ENCODE data around the gene CRTC3. TPM values are rescaled to one million over a fixed set of nuclear protein-coding genes. Genes with fewer than 3 reads are reported as not detected.
A peak's percentile ranks its signal among the peaks of the same experiment; 100 is the strongest.
"Not testable (repeated sequence)": the region's sequence is repeated elsewhere in the genome, so short reads cannot be mapped to it uniquely, and the experiment has no call there.

Gene CRTC3
- total RNA-seq, 1 donor from 2014 or later, result 21.4 TPM

DNA sequence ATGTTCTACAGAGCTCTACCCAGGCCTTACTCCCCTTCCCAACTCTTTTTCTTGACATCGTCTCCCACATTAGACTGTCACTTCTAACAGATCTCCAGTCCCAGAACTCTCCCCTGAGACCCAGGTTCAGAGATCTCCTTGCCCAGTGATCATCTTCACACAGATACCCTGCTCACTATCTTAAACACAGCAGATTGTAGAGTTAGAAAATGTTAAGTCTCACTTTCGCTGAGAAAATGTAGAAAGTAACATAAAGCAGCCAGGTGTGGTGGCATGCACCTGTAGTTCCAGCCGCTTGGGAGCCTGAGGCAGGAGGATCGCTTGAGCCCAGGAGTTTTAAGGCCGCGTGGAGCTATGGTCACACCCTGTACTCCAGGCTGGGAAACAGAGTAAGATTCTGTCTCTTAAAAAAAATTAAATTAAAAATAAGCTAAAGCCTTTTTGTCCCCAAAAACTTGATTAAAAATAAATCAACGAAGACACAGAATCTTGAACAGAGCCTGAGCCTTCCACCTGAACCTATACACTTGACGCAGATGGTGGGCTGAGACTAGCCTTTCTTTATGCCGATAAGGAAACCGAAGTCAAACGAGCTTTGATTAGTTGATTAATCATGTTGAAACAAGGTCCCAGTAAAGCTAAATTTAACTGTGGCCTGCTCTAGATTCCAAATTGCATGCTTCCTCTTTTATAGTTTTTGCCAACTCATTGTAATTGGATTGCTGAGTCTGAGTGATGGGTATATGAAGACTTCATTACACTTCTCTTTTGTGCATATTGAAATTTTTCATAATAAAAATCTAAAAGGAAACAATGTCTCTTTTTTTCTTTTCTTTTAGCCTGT is 156.1 kb downstream of the CRTC3 start:
- TF ChIP-seq EZH2 (IDR thresholded peaks at IDR 0.05; ENCODE audit: insufficient read depth, low read length) (no peak), CTCF (IDR thresholded peaks at IDR 0.05; ENCODE audit: insufficient read depth, low read depth, low read length) (no peak)
- no peak overlapping the region for H3K4me3 ChIP-seq (ENCODE audit: insufficient read depth, low read depth, low read length)
- peaks cover 9% of the 10 kb centered on the region for H3K4me1 ChIP-seq (ENCODE audit: insufficient read depth, low read length)
- H3K27ac ChIP-seq (ENCODE audit: low read depth, low read length), result no peak overlapping the region
- Mint-ChIP-seq H3K9me3 (ENCODE audit: unreplicated experiment) (no peaks in the 10 kb centered on the region), H3K36me3 (ENCODE audit: low read depth, unreplicated experiment) (no peaks in the 10 kb centered on the region), H3K27me3 (ENCODE audit: low read depth, unreplicated experiment) (peaks cover 6% of the 10 kb centered on the region), H3K4me1 (ENCODE audit: low read depth, unreplicated experiment) (peaks cover 4% of the 10 kb centered on the region), H3K27ac (ENCODE audit: unreplicated experiment) (no peak overlapping the region), H3K4me3 (ENCODE audit: unreplicated experiment) (no peak overlapping the region)
- no peaks in the 10 kb centered on the region for H3K9me3 ChIP-seq (ENCODE audit: insufficient read depth, low read depth, low read length)
- DNase-seq (ENCODE audit: low read depth) (no peak), FAIRE-seq (no peak)
- H3K4me2 ChIP-seq (ENCODE audit: low read length), result no peak overlapping the region
- H3K9ac ChIP-seq (ENCODE audit: low read length), result no peak overlapping the region
- H4K20me1 ChIP-seq (ENCODE audit: insufficient read depth, low read length), result no peaks in the 10 kb centered on the region
- H3K27me3 ChIP-seq (ENCODE audit: insufficient read depth, low read length), result no peaks in the 10 kb centered on the region
- no peaks in the 10 kb centered on the region for H3K79me2 ChIP-seq (ENCODE audit: insufficient read depth, low read length)
- H3K36me3 ChIP-seq (ENCODE audit: insufficient read depth, low read length), result no peaks in the 10 kb centered on the region
- H2AFZ ChIP-seq (ENCODE audit: low read depth, low read length), result no peak overlapping the region

DNA sequence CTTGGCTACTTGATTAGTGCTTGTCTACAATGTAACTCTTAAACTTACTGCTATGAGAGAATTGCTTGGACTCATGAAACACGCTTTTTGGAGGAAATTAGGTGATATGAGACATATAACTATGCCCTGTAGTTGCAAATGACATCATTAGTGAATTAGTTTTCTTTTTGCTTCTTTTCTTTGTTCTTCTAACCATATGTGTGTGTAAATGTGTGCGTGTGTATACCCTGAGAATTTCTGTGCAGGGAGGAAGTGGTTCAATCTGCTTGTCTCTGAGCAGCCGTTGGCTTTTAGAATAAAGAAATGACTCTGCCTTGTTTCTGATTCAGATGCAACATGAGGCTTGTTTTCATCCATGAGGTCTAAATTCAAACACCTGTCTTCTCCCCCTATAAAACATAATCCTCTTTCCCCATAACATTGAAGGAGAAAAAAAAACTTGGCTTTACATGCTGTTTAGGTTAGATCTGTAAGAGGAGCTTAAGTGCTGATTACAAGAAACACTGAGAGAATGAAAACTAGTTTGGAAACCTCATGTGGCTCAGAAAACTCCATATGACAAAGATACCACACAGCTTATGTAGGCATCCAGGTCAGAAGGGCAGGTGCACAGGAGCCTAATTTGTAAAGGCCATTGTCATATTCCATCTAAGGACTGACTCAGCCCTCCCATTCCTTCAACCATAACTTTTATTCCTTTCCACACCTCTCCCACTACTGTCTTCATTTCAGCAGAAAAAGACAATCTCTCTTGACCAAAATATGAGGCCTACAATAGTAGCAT is 156.9 kb downstream of the CRTC3 start:
- H3K27me3 Mint-ChIP-seq (ENCODE audit: low read depth, unreplicated experiment), result peaks cover 8% of the 10 kb centered on the region
- FAIRE-seq, result no peak
- no peak overlapping the region for H3K27ac ChIP-seq (ENCODE audit: low read depth, low read length)
- no peaks in the 10 kb centered on the region for H3K9me3 Mint-ChIP-seq (ENCODE audit: unreplicated experiment)
- H3K27me3 ChIP-seq (ENCODE audit: insufficient read depth, low read length), result no peaks in the 10 kb centered on the region
- no peaks in the 10 kb centered on the region for H3K36me3 Mint-ChIP-seq (ENCODE audit: low read depth, unreplicated experiment)
- no peaks in the 10 kb centered on the region for H3K36me3 ChIP-seq (ENCODE audit: insufficient read depth, low read length)
- no peak overlapping the region for H3K4me3 ChIP-seq (ENCODE audit: insufficient read depth, low read depth, low read length)
- H3K9me3 ChIP-seq (ENCODE audit: insufficient read depth, low read depth, low read length), result no peaks in the 10 kb centered on the region
- no peaks in the 10 kb centered on the region for H3K79me2 ChIP-seq (ENCODE audit: insufficient read depth, low read length)
- no peak overlapping the region for H3K4me2 ChIP-seq (ENCODE audit: low read length)
- no peak for DNase-seq (ENCODE audit: low read depth)
- no peak for TF ChIP-seq EZH2 (IDR thresholded peaks at IDR 0.05; ENCODE audit: insufficient read depth, low read length)
- TF ChIP-seq CTCF (IDR thresholded peaks at IDR 0.05; ENCODE audit: insufficient read depth, low read depth, low read length), result no peak
- H2AFZ ChIP-seq (ENCODE audit: low read depth, low read length), result no peak overlapping the region
- peaks cover 3% of the 10 kb centered on the region for H3K4me1 ChIP-seq (ENCODE audit: insufficient read depth, low read length)
- H3K27ac Mint-ChIP-seq (ENCODE audit: unreplicated experiment), result peak overlapping the region; percentile 5
- no peak overlapping the region for H3K4me3 Mint-ChIP-seq (ENCODE audit: unreplicated experiment)
- peaks cover 4% of the 10 kb centered on the region for H3K4me1 Mint-ChIP-seq (ENCODE audit: low read depth, unreplicated experiment)
- no peaks in the 10 kb centered on the region for H4K20me1 ChIP-seq (ENCODE audit: insufficient read depth, low read length)
- no peak overlapping the region for H3K9ac ChIP-seq (ENCODE audit: low read length)

DNA sequence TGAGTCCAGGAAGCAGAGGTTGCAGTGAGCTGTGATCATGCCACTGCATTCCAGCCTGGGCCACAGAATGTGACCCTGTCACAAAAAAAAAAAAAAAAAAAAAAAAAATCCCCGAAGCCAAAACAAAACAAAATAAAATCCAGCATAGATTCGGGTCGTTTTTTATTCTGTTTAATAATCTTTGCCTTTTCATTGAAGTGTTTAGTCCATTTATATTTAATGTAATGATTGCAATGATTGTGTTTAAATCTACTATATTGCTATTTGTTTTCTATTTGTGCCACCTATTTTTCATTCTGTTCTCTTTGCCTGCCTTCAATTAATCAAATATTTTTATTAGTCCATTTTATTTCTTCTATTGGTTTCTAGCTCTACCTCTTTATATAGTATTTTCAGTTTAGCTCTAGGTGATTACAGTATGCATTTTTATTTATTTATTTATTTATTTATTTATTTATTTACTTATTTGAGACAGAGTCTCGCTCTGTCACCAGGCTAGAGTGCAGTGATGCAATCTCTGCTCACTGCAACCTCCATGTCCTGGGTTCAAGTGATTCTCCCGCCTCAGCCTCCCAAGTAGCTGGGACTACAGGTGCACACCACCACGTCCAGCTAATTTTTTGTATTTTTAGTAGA is 159.7 kb downstream of the CRTC3 start:
- H4K20me1 ChIP-seq (ENCODE audit: insufficient read depth, low read length); DNase-seq (ENCODE audit: low read depth); H2AFZ ChIP-seq (ENCODE audit: low read depth, low read length); H3K9me3 ChIP-seq (ENCODE audit: insufficient read depth, low read depth, low read length); H3K27me3 ChIP-seq (ENCODE audit: insufficient read depth, low read length); H3K4me3 Mint-ChIP-seq (ENCODE audit: unreplicated experiment); H3K27ac ChIP-seq (ENCODE audit: low read depth, low read length); H3K27me3 Mint-ChIP-seq (ENCODE audit: low read depth, unreplicated experiment); H3K4me1 ChIP-seq (ENCODE audit: insufficient read depth, low read length); FAIRE-seq; H3K4me3 ChIP-seq (ENCODE audit: insufficient read depth, low read depth, low read length); H3K9me3 Mint-ChIP-seq (ENCODE audit: unreplicated experiment); H3K36me3 Mint-ChIP-seq (ENCODE audit: low read depth, unreplicated experiment); H3K9ac ChIP-seq (ENCODE audit: low read length); H3K27ac Mint-ChIP-seq (ENCODE audit: unreplicated experiment); H3K36me3 ChIP-seq (ENCODE audit: insufficient read depth, low read length); H3K4me2 ChIP-seq (ENCODE audit: low read length); H3K79me2 ChIP-seq (ENCODE audit: insufficient read depth, low read length); H3K4me1 Mint-ChIP-seq (ENCODE audit: low read depth, unreplicated experiment): not testable (repeated sequence)
